ENCODE results near the gene KRT32. TPM values are rescaled to one million over a fixed set of nuclear protein-coding genes. Genes with fewer than 3 reads are reported as not detected.

KRT32 gene
- total RNA-seq, 1 donor from 2014 or later, result not detected

GRCh38 chr17:41511116-41511515 lies 43.9 kb upstream of the KRT32 start:
- Histone ChIP-seq H3K9ac (ENCODE audit: low read length) (no peak overlapping the region), H3K4me3 (ENCODE audit: insufficient read depth, low read depth, low read length) (no peak overlapping the region), H3K27me3 (ENCODE audit: insufficient read depth, low read length) (no peaks in the 10 kb centered on the region), H4K20me1 (ENCODE audit: insufficient read depth, low read length) (no peaks in the 10 kb centered on the region), H3K9me3 (ENCODE audit: insufficient read depth, low read depth, low read length) (no peaks in the 10 kb centered on the region), H3K4me2 (ENCODE audit: low read length) (no peak overlapping the region), H3K27ac (ENCODE audit: low read depth, low read length) (no peak overlapping the region), H3K79me2 (ENCODE audit: insufficient read depth, low read length) (no peaks in the 10 kb centered on the region), H2AFZ (ENCODE audit: low read depth, low read length) (no peak overlapping the region), H3K36me3 (ENCODE audit: insufficient read depth, low read length) (no peaks in the 10 kb centered on the region), H3K4me1 (ENCODE audit: insufficient read depth, low read length) (no peaks in the 10 kb centered on the region)
- TF ChIP-seq EZH2 (IDR thresholded peaks at IDR 0.05; ENCODE audit: insufficient read depth, low read length), result no peak
- TF ChIP-seq CTCF (IDR thresholded peaks at IDR 0.05; ENCODE audit: insufficient read depth, low read depth, low read length), result no peak
- FAIRE-seq, result no peak
- no peak overlapping the region for H3K27ac Mint-ChIP-seq (ENCODE audit: unreplicated experiment)
- peaks cover 24% of the 10 kb centered on the region for H3K27me3 Mint-ChIP-seq (ENCODE audit: low read depth, unreplicated experiment)
- no peak overlapping the region for H3K4me3 Mint-ChIP-seq (ENCODE audit: unreplicated experiment)
- H3K36me3 Mint-ChIP-seq (ENCODE audit: low read depth, unreplicated experiment), result peaks cover 2% of the 10 kb centered on the region
- no peaks in the 10 kb centered on the region for H3K4me1 Mint-ChIP-seq (ENCODE audit: low read depth, unreplicated experiment)
- DNase-seq (ENCODE audit: low read depth), result no peak
- peaks cover 2% of the 10 kb centered on the region for H3K9me3 Mint-ChIP-seq (ENCODE audit: unreplicated experiment)

GRCh38 chr17:41510251-41511065 lies 43.3 kb upstream of the KRT32 start:
- H3K9me3 Mint-ChIP-seq (ENCODE audit: unreplicated experiment), result peaks cover 2% of the 10 kb centered on the region
- H3K4me2 ChIP-seq (ENCODE audit: low read length), result no peak overlapping the region
- peaks cover 2% of the 10 kb centered on the region for H3K36me3 Mint-ChIP-seq (ENCODE audit: low read depth, unreplicated experiment)
- no peaks in the 10 kb centered on the region for H3K4me1 ChIP-seq (ENCODE audit: insufficient read depth, low read length)
- no peak overlapping the region for H3K27ac ChIP-seq (ENCODE audit: low read depth, low read length)
- no peaks in the 10 kb centered on the region for H3K4me1 Mint-ChIP-seq (ENCODE audit: low read depth, unreplicated experiment)
- H2AFZ ChIP-seq (ENCODE audit: low read depth, low read length), result no peak overlapping the region
- no peaks in the 10 kb centered on the region for H3K79me2 ChIP-seq (ENCODE audit: insufficient read depth, low read length)
- H3K9me3 ChIP-seq (ENCODE audit: insufficient read depth, low read depth, low read length), result no peaks in the 10 kb centered on the region
- H3K9ac ChIP-seq (ENCODE audit: low read length), result no peak overlapping the region
- H4K20me1 ChIP-seq (ENCODE audit: insufficient read depth, low read length), result no peaks in the 10 kb centered on the region
- FAIRE-seq (no peak), DNase-seq (ENCODE audit: low read depth) (no peak)
- no peak overlapping the region for H3K4me3 ChIP-seq (ENCODE audit: insufficient read depth, low read depth, low read length)
- no peak overlapping the region for H3K4me3 Mint-ChIP-seq (ENCODE audit: unreplicated experiment)
- no peaks in the 10 kb centered on the region for H3K36me3 ChIP-seq (ENCODE audit: insufficient read depth, low read length)
- TF ChIP-seq CTCF (IDR thresholded peaks at IDR 0.05; ENCODE audit: insufficient read depth, low read depth, low read length), result no peak
- no peak for TF ChIP-seq EZH2 (IDR thresholded peaks at IDR 0.05; ENCODE audit: insufficient read depth, low read length)
- H3K27me3 ChIP-seq (ENCODE audit: insufficient read depth, low read length), result no peaks in the 10 kb centered on the region
- H3K27me3 Mint-ChIP-seq (ENCODE audit: low read depth, unreplicated experiment), result peaks cover 26% of the 10 kb centered on the region
- no peak overlapping the region for H3K27ac Mint-ChIP-seq (ENCODE audit: unreplicated experiment)

- Histone ChIP-seq H3K36me3 (ENCODE audit: insufficient read depth, low read length) (no peaks in the 10 kb centered on the region), H3K79me2 (ENCODE audit: insufficient read depth, low read length) (no peaks in the 10 kb centered on the region), H3K9ac (ENCODE audit: low read length) (no peak overlapping the region), H3K27me3 (ENCODE audit: insufficient read depth, low read length) (no peaks in the 10 kb centered on the region), H3K9me3 (ENCODE audit: insufficient read depth, low read depth, low read length) (no peaks in the 10 kb centered on the region), H4K20me1 (ENCODE audit: insufficient read depth, low read length) (no peaks in the 10 kb centered on the region), H3K4me1 (ENCODE audit: insufficient read depth, low read length) (no peaks in the 10 kb centered on the region), H3K4me3 (ENCODE audit: insufficient read depth, low read depth, low read length) (no peak overlapping the region), H3K27ac (ENCODE audit: low read depth, low read length) (no peak overlapping the region), H3K4me2 (ENCODE audit: low read length) (no peak overlapping the region), H2AFZ (ENCODE audit: low read depth, low read length) (no peak overlapping the region)
- Mint-ChIP-seq H3K4me1 (ENCODE audit: low read depth, unreplicated experiment) (no peaks in the 10 kb centered on the region), H3K9me3 (ENCODE audit: unreplicated experiment) (no peaks in the 10 kb centered on the region), H3K4me3 (ENCODE audit: unreplicated experiment) (no peak overlapping the region), H3K36me3 (ENCODE audit: low read depth, unreplicated experiment) (peaks cover 2% of the 10 kb centered on the region), H3K27ac (ENCODE audit: unreplicated experiment) (no peak overlapping the region), H3K27me3 (ENCODE audit: low read depth, unreplicated experiment) (peaks cover 26% of the 10 kb centered on the region)
- TF ChIP-seq CTCF (IDR thresholded peaks at IDR 0.05; ENCODE audit: insufficient read depth, low read depth, low read length) (no peak), EZH2 (IDR thresholded peaks at IDR 0.05; ENCODE audit: insufficient read depth, low read length) (no peak)
- DNase-seq (ENCODE audit: low read depth), result no peak
- no peak for FAIRE-seq
Observed at GRCh38 chr17:41507315-41507880, 40.2 kb upstream of the KRT32 start.

All from astrocyte (in vitro differentiated cells and primary cell).